A549 treated with AZD9567 at 1 μM for 4 hours (cell line): ENCODE measurements around the gene CELSR3. TPM values are rescaled to one million over a fixed set of nuclear protein-coding genes. Genes with fewer than 3 reads are reported as not detected.

Experiments used
- total RNA-seq: library from RNA; stranded (reverse); fragments of 200-300 nt; extraction: Qiagen RNA extraction; gene quantifications from 5 replicates; pipeline ENCODE4 v1.2.3, GENCODE V29; 2022; ENCODE audit not compliant: insufficient read depth

CELSR3 gene, protein sequence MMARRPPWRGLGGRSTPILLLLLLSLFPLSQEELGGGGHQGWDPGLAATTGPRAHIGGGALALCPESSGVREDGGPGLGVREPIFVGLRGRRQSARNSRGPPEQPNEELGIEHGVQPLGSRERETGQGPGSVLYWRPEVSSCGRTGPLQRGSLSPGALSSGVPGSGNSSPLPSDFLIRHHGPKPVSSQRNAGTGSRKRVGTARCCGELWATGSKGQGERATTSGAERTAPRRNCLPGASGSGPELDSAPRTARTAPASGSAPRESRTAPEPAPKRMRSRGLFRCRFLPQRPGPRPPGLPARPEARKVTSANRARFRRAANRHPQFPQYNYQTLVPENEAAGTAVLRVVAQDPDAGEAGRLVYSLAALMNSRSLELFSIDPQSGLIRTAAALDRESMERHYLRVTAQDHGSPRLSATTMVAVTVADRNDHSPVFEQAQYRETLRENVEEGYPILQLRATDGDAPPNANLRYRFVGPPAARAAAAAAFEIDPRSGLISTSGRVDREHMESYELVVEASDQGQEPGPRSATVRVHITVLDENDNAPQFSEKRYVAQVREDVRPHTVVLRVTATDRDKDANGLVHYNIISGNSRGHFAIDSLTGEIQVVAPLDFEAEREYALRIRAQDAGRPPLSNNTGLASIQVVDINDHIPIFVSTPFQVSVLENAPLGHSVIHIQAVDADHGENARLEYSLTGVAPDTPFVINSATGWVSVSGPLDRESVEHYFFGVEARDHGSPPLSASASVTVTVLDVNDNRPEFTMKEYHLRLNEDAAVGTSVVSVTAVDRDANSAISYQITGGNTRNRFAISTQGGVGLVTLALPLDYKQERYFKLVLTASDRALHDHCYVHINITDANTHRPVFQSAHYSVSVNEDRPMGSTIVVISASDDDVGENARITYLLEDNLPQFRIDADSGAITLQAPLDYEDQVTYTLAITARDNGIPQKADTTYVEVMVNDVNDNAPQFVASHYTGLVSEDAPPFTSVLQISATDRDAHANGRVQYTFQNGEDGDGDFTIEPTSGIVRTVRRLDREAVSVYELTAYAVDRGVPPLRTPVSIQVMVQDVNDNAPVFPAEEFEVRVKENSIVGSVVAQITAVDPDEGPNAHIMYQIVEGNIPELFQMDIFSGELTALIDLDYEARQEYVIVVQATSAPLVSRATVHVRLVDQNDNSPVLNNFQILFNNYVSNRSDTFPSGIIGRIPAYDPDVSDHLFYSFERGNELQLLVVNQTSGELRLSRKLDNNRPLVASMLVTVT (N-terminal part only)
- 2.9 to 4.8 TPM (median 4.2 TPM) in 5 replicates for total RNA-seq

GRCh38 chr3:48662753-48663488 is at the start of gene CELSR3:
Gene CELSR3, minus strand, starts transcription at chr3:48662886. Its CDS starts 252 bp downstream, at chr3:48662634.

DNA sequence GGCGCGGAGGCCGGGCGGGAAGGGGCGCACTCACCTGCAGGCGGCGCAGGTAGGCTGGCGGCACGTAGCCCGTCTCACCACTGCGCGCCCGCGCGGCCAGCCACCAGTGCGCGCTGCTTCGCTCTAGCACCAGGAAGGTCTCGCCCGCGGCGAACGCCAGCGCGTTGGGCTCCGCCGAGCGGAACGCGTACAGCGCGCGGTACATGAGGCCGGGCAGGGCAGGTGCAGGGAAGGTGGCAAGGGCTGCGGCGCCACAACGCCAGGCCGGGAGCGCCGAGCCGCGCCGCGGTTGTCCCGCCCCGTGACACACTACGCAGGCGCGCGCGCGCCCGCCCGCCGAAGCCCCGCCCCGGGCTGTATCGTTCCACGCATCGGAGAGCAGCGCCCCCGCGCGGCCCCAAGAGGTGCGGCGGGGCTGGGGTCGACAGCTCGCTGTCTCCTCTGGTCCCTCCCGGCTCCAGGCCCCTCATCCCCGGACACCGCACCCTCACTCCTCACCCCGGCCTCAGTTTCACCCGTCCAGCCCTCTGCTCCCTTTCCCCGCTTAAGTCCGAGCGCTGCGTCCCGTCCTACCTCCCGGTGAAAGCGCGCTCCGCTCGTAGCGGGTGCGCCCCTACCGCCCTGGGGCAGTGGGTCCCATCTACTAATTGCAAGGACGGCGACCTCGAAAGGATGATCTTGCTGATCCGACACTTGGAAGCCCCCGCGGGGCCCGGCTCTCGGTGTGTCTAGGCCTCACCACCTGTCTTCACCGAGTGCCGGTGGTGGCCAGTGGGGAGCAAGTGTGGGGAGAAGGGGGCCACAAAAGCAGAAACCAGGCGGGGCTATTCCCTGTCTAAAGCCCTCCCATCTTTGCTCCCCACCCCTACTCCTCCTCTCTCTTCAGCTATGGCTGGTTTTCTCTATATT is 23.2 kb upstream of the CELSR3 start, which contains the start of gene NCKIPSD:
TSS of gene NCKIPSD (minus strand) at position 313 of the 909 bp plus-strand sequence. CDS start at position 205, 108 bp downstream.

DNA sequence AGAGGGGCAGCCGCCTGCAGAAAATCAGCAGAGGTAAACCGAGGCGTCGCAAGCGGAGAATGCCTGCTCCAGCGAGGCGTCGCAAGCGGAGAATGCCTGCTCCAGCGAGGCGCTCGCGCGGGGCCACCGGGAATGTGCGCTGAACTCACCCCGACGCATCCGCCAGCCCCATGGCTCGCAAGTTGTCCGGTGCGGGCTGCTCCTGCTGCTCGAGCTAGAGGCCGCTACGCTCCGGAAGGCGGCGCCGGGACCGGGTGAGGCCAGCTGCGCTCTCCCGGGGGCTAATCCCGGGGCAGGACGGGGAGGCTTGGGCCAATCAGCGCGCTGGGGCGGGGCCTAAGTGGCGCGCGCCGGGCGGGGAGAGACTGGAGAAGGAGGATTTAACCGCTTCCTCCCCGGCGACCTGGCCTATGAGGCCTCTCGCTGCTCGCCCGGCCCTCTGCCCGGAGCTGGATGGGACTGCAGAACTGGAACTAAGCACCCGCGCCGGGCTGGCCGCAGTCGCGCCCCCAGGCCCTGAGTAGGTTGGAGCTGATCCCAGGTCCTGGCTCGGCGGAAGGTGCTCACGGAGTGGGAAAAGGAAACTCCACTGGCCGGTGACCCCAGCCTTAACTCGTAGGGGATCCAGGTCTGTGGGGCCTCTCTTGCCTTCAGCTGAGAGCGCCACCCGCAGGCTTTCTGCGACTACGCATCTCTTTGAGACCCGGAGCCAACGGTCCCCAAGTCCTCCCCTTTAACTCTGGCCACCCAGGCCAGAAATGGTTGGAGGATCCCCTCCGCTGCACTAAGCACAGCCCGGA is 27.3 kb downstream of the CELSR3 start, which contains the start of gene SLC26A6:
TSS of gene SLC26A6 (minus strand) at position 240 of the 800 bp plus-strand sequence. CDS start at position 172, 68 bp downstream.

DNA sequence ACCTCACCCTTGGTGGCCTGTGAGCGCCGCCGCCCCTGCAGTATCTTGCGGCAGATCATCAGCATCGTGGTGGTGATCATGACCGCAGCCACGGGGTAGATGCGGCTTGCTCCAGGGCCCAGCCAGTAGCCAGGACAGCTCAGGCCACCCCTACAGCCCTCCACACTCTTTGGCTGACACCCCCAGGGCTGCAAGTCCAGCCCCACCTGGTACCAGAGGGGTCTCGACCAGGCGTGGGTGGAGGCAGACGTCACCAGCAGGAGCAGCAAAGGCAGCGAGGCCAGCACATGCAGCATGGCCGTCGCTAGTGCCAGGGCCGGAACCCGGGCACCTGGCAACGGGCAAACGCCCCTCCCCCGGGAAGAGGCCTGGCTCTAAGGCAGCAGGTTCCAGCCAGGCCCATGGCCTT is 41.2 kb downstream of the CELSR3 start, which contains the start of gene TMEM89:
TSS of gene TMEM89 (minus strand) at position 309 of the 409 bp plus-strand sequence. CDS start at position 296, 13 bp downstream.

DNA sequence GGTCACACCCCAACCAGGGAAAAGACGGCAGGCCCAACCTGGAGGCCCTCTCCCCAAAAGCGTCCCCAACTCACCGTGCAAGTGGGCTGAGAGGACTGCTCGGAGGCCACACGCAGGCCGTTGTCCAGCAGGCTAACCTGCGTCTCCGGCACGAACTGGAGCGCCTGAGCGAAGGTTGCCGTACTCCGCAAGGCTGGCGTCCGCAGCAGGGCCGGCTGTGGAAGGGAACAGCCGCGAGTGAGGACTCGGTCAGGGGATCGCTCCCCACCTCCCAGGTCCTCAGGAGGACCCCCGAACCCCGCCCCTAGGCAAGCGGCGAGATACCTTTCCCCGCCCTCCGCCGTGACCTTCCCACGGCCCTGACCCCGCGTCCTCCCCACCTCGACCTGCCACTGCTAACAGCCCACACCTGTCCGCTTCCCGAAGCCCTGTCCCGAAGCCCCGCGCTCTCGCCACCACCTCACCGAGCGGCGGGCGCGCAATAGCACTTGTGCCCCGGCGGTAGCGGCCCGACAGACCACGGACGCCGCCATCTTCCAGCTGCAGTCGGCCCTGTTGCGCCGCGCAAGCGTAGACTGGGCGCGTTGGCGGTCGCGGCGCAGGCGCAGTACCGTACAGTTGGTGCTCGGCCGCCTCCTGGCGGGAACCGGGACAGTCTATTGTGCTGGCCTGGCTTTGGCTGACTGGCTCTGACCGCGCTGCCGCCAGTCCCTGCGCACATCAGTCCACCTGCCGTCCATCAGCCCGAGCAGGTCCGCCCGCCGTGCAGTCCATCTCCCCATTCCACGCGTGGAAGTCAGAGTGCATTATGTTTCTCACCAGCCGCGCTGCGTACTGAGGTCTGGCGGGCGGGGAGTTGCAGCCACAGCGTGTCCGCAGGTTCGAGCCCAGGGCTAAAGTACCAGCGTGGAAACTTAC is 53.3 kb downstream of the CELSR3 start, which contains the start of gene UQCRC1:
TSS of gene UQCRC1 (minus strand) at position 559 of the 918 bp plus-strand sequence. CDS start at position 533, 26 bp downstream.

DNA sequence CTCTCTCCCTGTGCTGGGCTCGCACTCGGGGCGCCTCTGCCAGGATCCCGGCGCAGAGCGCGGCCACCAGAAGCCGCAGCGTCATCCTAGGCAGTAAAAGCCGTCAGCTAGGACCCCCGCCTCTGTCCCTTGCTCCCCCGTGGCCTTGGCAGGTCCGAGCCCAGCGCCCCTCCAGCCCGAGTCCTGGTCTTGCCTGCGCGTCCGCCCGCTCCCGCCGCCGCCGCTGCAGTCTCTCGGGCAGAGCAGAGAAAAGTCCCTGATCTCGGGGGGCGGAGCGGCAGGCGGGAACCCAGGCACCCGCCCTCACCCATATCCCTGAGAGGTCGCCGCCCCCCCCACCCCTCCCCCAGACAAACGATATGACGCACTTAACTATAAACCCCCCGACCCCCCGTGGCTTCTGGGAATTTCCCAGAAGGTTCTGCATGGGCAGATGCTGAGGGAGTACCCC is 67.6 kb downstream of the CELSR3 start, which contains the start of gene COL7A1:
TSS of gene COL7A1 (minus strand) at position 255 of the 451 bp plus-strand sequence. CDS start at position 85, 170 bp downstream.

Other genes starting within 250 kb of the CELSR3 start
- gene PLXNB1, start 232.8 kb downstream of the CELSR3 start, total RNA-seq, result 13.6 to 22.0 TPM (median 16.2 TPM) in 5 replicates
- 24.0 to 33.2 TPM (median 26.9 TPM) in 5 replicates for gene CCDC51, start 222.8 kb downstream of the CELSR3 start, total RNA-seq
- 283 to 301 TPM (median 288 TPM) in 5 replicates for gene TMA7, start 222.6 kb downstream of the CELSR3 start, total RNA-seq
- gene ATRIP, start 216.1 kb downstream of the CELSR3 start, total RNA-seq, result 10.4 to 11.7 TPM (median 10.9 TPM) in 5 replicates
- 104 to 129 TPM (median 116 TPM) in 5 replicates for gene SHISA5, start 158.7 kb downstream of the CELSR3 start, total RNA-seq
- gene PFKFB4, start 106.1 kb downstream of the CELSR3 start, total RNA-seq, result 9.4 to 15.1 TPM (median 12.8 TPM) in 5 replicates
- gene UCN2, start 99.1 kb downstream of the CELSR3 start, total RNA-seq, result 5.2 to 10.0 TPM (median 9.6 TPM) in 5 replicates
- 78.4 to 198 TPM (median 177 TPM) in 5 replicates for gene COL7A1, start 67.6 kb downstream of the CELSR3 start, total RNA-seq
- gene UQCRC1, start 53.2 kb downstream of the CELSR3 start, total RNA-seq, result 169 to 205 TPM (median 174 TPM) in 5 replicates
- gene TMEM89, start 41.1 kb downstream of the CELSR3 start, total RNA-seq, result 0.23 TPM in 1 of 5 replicates, not detected in the others
- 8.4 to 23.6 TPM (median 18.4 TPM) in 5 replicates for gene SLC26A6, start 27.4 kb downstream of the CELSR3 start, total RNA-seq
- 9.9 to 13.6 TPM (median 11.5 TPM) in 5 replicates for gene NCKIPSD, start 23.0 kb upstream of the CELSR3 start, total RNA-seq
- gene IP6K2, start 54.3 kb upstream of the CELSR3 start, total RNA-seq, result 46.0 to 54.1 TPM (median 51.6 TPM) in 5 replicates
- 15.5 to 19.1 TPM (median 18.8 TPM) in 5 replicates for gene PRKAR2A, start 185.0 kb upstream of the CELSR3 start, total RNA-seq
- gene SLC25A20, start 236.0 kb upstream of the CELSR3 start, total RNA-seq, result 5.8 to 10.4 TPM (median 9.5 TPM) in 5 replicates